Measurements from ENCODE around the gene KCNQ5.

Gene KCNQ5

GRCh38 chr6:72783035-72783434, 161.2 kb downstream of the KCNQ5 start:
- no peak overlapping the region for H2BK12ac ChIP-seq (ENCODE audit: low read length)
- H3K27ac ChIP-seq (ENCODE audit: low read depth, low read length), result no peak overlapping the region
- H3K36me3 ChIP-seq (ENCODE audit: control insufficient read depth in 1 of 2, insufficient read depth in 2 of 2, low read length in 2 of 2), result peaks cover 0 to 2% of the 10 kb centered on the region in 2 experiments
- H3K79me1 ChIP-seq (ENCODE audit: low read length), result peaks cover 5% of the 10 kb centered on the region
- H3K9me3 ChIP-seq (ENCODE audit: insufficient read depth, low read depth, low read length), result no peaks in the 10 kb centered on the region
- H3K4me3 ChIP-seq (ENCODE audit: low read depth, low read length), result no peak overlapping the region
- H3K27me3 ChIP-seq (ENCODE audit: insufficient read depth, low read length), result no peaks in the 10 kb centered on the region
- no peak overlapping the region for H2BK5ac ChIP-seq (ENCODE audit: low read depth, low read length, poor library complexity)
- no peak overlapping the region for H2AK5ac ChIP-seq (ENCODE audit: low read length)
- H3K23ac ChIP-seq (ENCODE audit: low read length), result no peak overlapping the region
- no peak overlapping the region for H4K12ac ChIP-seq (ENCODE audit: low read depth, low read length)
- no CpG with 5 or more reads among the region's 2 CpGs for WGBS (ENCODE audit: extremely low coverage, insufficient coverage, insufficient read length)
- peaks cover 2 to 8% of the 10 kb centered on the region in 2 experiments for H3K4me1 ChIP-seq (ENCODE audit: control insufficient read depth in 1 of 2, insufficient read depth in 2 of 2, low read length in 2 of 2)
- H2BK120ac ChIP-seq (ENCODE audit: insufficient read depth, low read length, poor library complexity), result no peak overlapping the region
- no peak overlapping the region for H4K8ac ChIP-seq (ENCODE audit: low read depth, low read length)
- no peak overlapping the region for H3K4ac ChIP-seq (ENCODE audit: low read depth, low read length)
- H2AFZ ChIP-seq (ENCODE audit: insufficient read depth, low read length, poor library complexity), result no peak overlapping the region
- no peak overlapping the region for H3K18ac ChIP-seq (ENCODE audit: low read length)
- H4K91ac ChIP-seq (ENCODE audit: low read depth, low read length), result no peak overlapping the region
- H3K79me2 ChIP-seq (ENCODE audit: control insufficient read depth, insufficient read depth, low read length, poor library complexity), result no peaks in the 10 kb centered on the region
- no peak overlapping the region for H3K14ac ChIP-seq (ENCODE audit: low read length)
- H3K9ac ChIP-seq (ENCODE audit: low read length), result no peak overlapping the region
- DNase-seq, result no peak
- H3K4me2 ChIP-seq (ENCODE audit: low read length), result no peak overlapping the region

GRCh38 chr6:72783666-72784065, 161.8 kb downstream of the KCNQ5 start:
- Histone ChIP-seq H3K27me3 (ENCODE audit: insufficient read depth, low read length) (no peaks in the 10 kb centered on the region), H3K18ac (ENCODE audit: low read length) (peak overlapping the region; percentile 74), H2AFZ (ENCODE audit: insufficient read depth, low read length, poor library complexity) (no peak overlapping the region), H3K9ac (ENCODE audit: low read length) (no peak overlapping the region), H4K91ac (ENCODE audit: low read depth, low read length) (peak overlapping the region; percentile 51), H4K12ac (ENCODE audit: low read depth, low read length) (no peak overlapping the region), H2BK5ac (ENCODE audit: low read depth, low read length, poor library complexity) (no peak overlapping the region), H3K4me3 (ENCODE audit: low read depth, low read length) (no peak overlapping the region), H3K14ac (ENCODE audit: low read length) (peak overlapping the region; percentile 39), H3K23ac (ENCODE audit: low read length) (no peak overlapping the region), H2BK120ac (ENCODE audit: insufficient read depth, low read length, poor library complexity) (no peak overlapping the region), H3K27ac (ENCODE audit: low read depth, low read length) (no peak overlapping the region), H3K36me3 (ENCODE audit: control insufficient read depth in 1 of 2, insufficient read depth in 2 of 2, low read length in 2 of 2) (peaks cover 0 to 2% of the 10 kb centered on the region in 2 experiments), H3K79me1 (ENCODE audit: low read length) (peaks cover 5% of the 10 kb centered on the region), H3K9me3 (ENCODE audit: insufficient read depth, low read depth, low read length) (no peaks in the 10 kb centered on the region), H2AK5ac (ENCODE audit: low read length) (peak overlapping the region; percentile 71), H4K8ac (ENCODE audit: low read depth, low read length) (no peak overlapping the region), H3K4me2 (ENCODE audit: low read length) (no peak overlapping the region), H3K4me1 (ENCODE audit: control insufficient read depth in 1 of 2, insufficient read depth in 2 of 2, low read length in 2 of 2) (peaks cover 2 to 8% of the 10 kb centered on the region in 2 experiments), H3K4ac (ENCODE audit: low read depth, low read length) (no peak overlapping the region), H3K79me2 (ENCODE audit: control insufficient read depth, insufficient read depth, low read length, poor library complexity) (no peaks in the 10 kb centered on the region), H2BK12ac (ENCODE audit: low read length) (peak overlapping the region; percentile 23)
- no CpG with 5 or more reads among the region's 1 CpG for WGBS (ENCODE audit: extremely low coverage, insufficient coverage, insufficient read length)
- no peak for DNase-seq

GRCh38 chr6:72784071-72784470, 162.2 kb downstream of the KCNQ5 start:
- H3K4me3 ChIP-seq (ENCODE audit: low read depth, low read length), result no peak overlapping the region
- peaks cover 2 to 8% of the 10 kb centered on the region in 2 experiments for H3K4me1 ChIP-seq (ENCODE audit: control insufficient read depth in 1 of 2, insufficient read depth in 2 of 2, low read length in 2 of 2)
- no peak overlapping the region for H3K9ac ChIP-seq (ENCODE audit: low read length)
- no peak overlapping the region for H3K4ac ChIP-seq (ENCODE audit: low read depth, low read length)
- DNase-seq, result peak in 1 of 2 donors; percentile 35
- no peak overlapping the region for H3K23ac ChIP-seq (ENCODE audit: low read length)
- no peak overlapping the region for H4K8ac ChIP-seq (ENCODE audit: low read depth, low read length)
- H3K18ac ChIP-seq (ENCODE audit: low read length), result peak overlapping the region; percentile 74
- H2BK12ac ChIP-seq (ENCODE audit: low read length), result peak overlapping the region; percentile 23
- H2AFZ ChIP-seq (ENCODE audit: insufficient read depth, low read length, poor library complexity), result no peak overlapping the region
- WGBS (ENCODE audit: extremely low coverage, insufficient coverage, insufficient read length), result no CpG with 5 or more reads among the region's 3 CpGs
- H4K12ac ChIP-seq (ENCODE audit: low read depth, low read length), result no peak overlapping the region
- H2BK120ac ChIP-seq (ENCODE audit: insufficient read depth, low read length, poor library complexity), result no peak overlapping the region
- peak overlapping the region; percentile 51 for H4K91ac ChIP-seq (ENCODE audit: low read depth, low read length)
- peaks cover 0 to 2% of the 10 kb centered on the region in 2 experiments for H3K36me3 ChIP-seq (ENCODE audit: control insufficient read depth in 1 of 2, insufficient read depth in 2 of 2, low read length in 2 of 2)
- no peak overlapping the region for H3K4me2 ChIP-seq (ENCODE audit: low read length)
- no peak overlapping the region for H2BK5ac ChIP-seq (ENCODE audit: low read depth, low read length, poor library complexity)
- H3K27me3 ChIP-seq (ENCODE audit: insufficient read depth, low read length), result no peaks in the 10 kb centered on the region
- peaks cover 4% of the 10 kb centered on the region for H3K79me1 ChIP-seq (ENCODE audit: low read length)
- H2AK5ac ChIP-seq (ENCODE audit: low read length), result peak overlapping the region; percentile 71
- peak overlapping the region; percentile 39 for H3K14ac ChIP-seq (ENCODE audit: low read length)
- H3K27ac ChIP-seq (ENCODE audit: low read depth, low read length), result no peak overlapping the region
- H3K9me3 ChIP-seq (ENCODE audit: insufficient read depth, low read depth, low read length), result no peaks in the 10 kb centered on the region
- no peaks in the 10 kb centered on the region for H3K79me2 ChIP-seq (ENCODE audit: control insufficient read depth, insufficient read depth, low read length, poor library complexity)

- no peaks in the 10 kb centered on the region for H3K79me2 ChIP-seq (ENCODE audit: control insufficient read depth, insufficient read depth, low read length, poor library complexity)
- H2BK5ac ChIP-seq (ENCODE audit: low read depth, low read length, poor library complexity), result no peak overlapping the region
- H3K4ac ChIP-seq (ENCODE audit: low read depth, low read length), result no peak overlapping the region
- H4K91ac ChIP-seq (ENCODE audit: low read depth, low read length), result no peak overlapping the region
- no peak overlapping the region for H3K14ac ChIP-seq (ENCODE audit: low read length)
- no peaks in the 10 kb centered on the region for H3K27me3 ChIP-seq (ENCODE audit: insufficient read depth, low read length)
- no CpG with 5 or more reads among the region's 3 CpGs for WGBS (ENCODE audit: extremely low coverage, insufficient coverage, insufficient read length)
- no peak overlapping the region for H3K18ac ChIP-seq (ENCODE audit: low read length)
- no peak overlapping the region for H3K4me3 ChIP-seq (ENCODE audit: low read depth, low read length)
- H3K79me1 ChIP-seq (ENCODE audit: low read length), result peaks cover 4% of the 10 kb centered on the region
- DNase-seq, result peak; percentile 72 to 84
- H3K23ac ChIP-seq (ENCODE audit: low read length), result no peak overlapping the region
- no peak overlapping the region for H3K9ac ChIP-seq (ENCODE audit: low read length)
- no peak overlapping the region for H2BK12ac ChIP-seq (ENCODE audit: low read length)
- H4K12ac ChIP-seq (ENCODE audit: low read depth, low read length), result no peak overlapping the region
- H3K36me3 ChIP-seq (ENCODE audit: control insufficient read depth in 1 of 2, insufficient read depth in 2 of 2, low read length in 2 of 2), result peaks cover 0 to 2% of the 10 kb centered on the region in 2 experiments
- H3K4me2 ChIP-seq (ENCODE audit: low read length), result no peak overlapping the region
- H3K9me3 ChIP-seq (ENCODE audit: insufficient read depth, low read depth, low read length), result no peaks in the 10 kb centered on the region
- H4K8ac ChIP-seq (ENCODE audit: low read depth, low read length), result no peak overlapping the region
- no peak overlapping the region for H2AK5ac ChIP-seq (ENCODE audit: low read length)
- H3K4me1 ChIP-seq (ENCODE audit: control insufficient read depth in 1 of 2, insufficient read depth in 2 of 2, low read length in 2 of 2), result peaks cover 2 to 8% of the 10 kb centered on the region in 2 experiments
- H2AFZ ChIP-seq (ENCODE audit: insufficient read depth, low read length, poor library complexity), result no peak overlapping the region
- no peak overlapping the region for H2BK120ac ChIP-seq (ENCODE audit: insufficient read depth, low read length, poor library complexity)
- no peak overlapping the region for H3K27ac ChIP-seq (ENCODE audit: low read depth, low read length)
These were observed 162.7 kb downstream of the KCNQ5 start for GRCh38 chr6:72784581-72784980.
